RCC 7860 (cell line): Measurements from ENCODE around the gene MPPED1.

Experiments
- DNase-seq: peaks from one replicate; pipeline ENCODE4 v3.0.0-alpha.2; 2015; ENCODE audit warnings: low spot score
- FAIRE-seq: peaks from 2 replicates; lab custom pipeline; 2012; peaks lifted over from hg19 to GRCh38; lab: Jason Lieb, UNC

The MPPED1 gene, protein sequence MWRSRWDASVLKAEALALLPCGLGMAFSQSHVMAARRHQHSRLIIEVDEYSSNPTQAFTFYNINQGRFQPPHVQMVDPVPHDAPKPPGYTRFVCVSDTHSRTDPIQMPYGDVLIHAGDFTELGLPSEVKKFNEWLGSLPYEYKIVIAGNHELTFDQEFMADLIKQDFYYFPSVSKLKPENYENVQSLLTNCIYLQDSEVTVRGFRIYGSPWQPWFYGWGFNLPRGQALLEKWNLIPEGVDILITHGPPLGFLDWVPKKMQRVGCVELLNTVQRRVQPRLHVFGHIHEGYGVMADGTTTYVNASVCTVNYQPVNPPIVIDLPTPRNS

GRCh38 chr22:43411869-43412807, at the start of gene MPPED1:
TSS of gene MPPED1 (plus strand) at chr22:43412014. CDS start at chr22:43424986, 12,972 bp downstream.
- no peak for DNase-seq
- no peak for FAIRE-seq

GRCh38 chr22:43363315-43364168, 48.3 kb upstream of the MPPED1 start:
- DNase-seq, result no peak
- FAIRE-seq, result no peak

DNA sequence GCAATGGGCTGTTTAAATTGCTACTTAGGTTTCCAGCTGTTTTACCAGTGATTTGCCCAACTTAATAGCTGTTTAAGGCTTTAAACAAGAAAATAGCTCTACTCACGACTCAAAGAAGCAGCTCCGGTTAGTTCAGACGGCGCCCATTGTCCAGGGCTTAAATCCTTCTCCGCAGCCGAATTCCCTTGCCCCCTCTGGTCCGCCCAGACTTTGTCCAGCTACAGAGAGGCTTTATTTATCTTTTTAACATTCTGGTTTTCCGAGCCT, 47.7 kb upstream of the MPPED1 start:
- no peak for DNase-seq
- FAIRE-seq, result no peak

DNA sequence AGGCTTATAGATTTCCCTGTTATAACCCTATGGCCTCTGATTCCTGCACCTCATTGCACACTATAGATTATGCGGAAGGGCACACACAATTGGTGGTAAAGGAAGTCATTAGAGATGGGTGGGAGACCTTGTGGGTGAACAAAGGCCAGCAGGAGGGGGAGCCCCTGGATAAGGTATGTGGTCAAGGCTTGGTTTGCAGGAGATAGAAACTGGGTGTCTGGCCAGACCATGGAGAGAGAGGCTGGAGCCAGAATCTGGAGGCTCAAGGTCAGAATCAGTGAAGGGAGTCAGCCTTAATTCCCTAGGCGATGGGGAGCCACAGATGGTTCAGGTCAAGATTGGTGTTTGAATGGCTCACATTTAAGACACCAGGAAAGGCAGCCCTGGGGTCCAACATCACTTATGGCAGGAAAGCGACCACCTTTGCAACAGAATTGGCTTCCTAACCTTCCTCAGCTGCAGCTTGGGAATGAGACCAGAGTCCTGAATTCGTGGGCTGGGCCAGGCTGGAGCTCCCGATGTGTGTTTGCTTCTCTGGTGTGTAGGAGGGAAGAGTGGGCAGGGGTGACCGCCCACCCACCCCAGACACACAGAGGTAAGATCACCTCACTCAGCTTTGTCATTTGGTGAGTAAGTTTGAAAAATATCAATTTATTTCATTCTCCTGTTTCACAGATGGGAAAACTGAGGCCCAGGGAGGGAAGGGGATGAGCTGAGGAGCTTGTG, 45.9 kb upstream of the MPPED1 start:
- DNase-seq (no peak), FAIRE-seq (no peak)

- DNase-seq, result no peak
- no peak for FAIRE-seq
These were observed 41.8 kb upstream of the MPPED1 start for GRCh38 chr22:43370036-43370435.

GRCh38 chr22:43375951-43376455, 35.8 kb upstream of the MPPED1 start:
- no peak for FAIRE-seq

DNA sequence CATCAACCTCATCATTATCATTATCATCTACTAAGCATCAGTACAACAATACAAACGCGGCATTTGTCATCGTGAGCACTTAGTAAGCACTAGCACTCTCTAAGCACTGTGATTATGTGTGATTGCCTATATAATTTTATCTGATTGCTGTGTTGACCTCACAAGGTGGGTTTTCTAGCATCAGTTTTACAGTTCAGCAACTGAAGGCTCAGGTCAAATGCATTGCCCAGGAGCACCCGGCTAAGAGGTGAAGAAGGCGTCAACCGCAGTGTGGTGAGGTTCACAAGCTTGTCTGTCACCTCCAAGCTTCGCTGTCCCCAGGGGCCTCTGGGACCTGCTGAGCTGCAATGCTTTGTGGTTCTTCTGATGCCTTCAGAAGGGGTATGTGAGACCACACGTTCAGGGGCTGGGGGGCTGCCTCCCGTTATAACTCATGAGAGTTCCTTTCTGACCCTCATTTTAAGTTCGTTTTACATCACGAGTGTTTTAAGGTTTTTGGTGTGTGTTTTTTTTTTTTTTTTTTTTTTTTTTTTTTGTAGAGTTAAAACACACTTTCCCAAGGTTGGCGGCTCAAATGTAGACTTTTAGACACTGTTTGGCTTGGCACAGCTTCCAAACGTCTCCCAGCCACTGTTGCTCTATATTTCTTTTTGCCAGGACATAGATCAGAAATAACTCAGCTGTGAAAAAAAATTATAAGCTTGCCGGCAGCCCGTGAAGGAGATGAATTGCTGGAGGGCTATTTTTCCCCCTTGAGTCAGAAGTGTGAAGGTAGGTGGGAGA, 34.9 kb upstream of the MPPED1 start:
- DNase-seq (no peak), FAIRE-seq (no peak)

More at GRCh38 chr22:43375951-43376455, 35.8 kb upstream of the MPPED1 start:
- no peak for DNase-seq

- no peak for FAIRE-seq
- DNase-seq, result no peak
These were observed 34.3 kb upstream of the MPPED1 start for GRCh38 chr22:43377548-43377895.

- DNase-seq (no peak), FAIRE-seq (no peak)
These were observed 33.7 kb upstream of the MPPED1 start for GRCh38 chr22:43377896-43378704.

GRCh38 chr22:43381693-43382092, 30.1 kb upstream of the MPPED1 start:
- DNase-seq (no peak), FAIRE-seq (no peak)

GRCh38 chr22:43384863-43385262, 27.0 kb upstream of the MPPED1 start:
- no peak for FAIRE-seq
- DNase-seq, result no peak

DNA sequence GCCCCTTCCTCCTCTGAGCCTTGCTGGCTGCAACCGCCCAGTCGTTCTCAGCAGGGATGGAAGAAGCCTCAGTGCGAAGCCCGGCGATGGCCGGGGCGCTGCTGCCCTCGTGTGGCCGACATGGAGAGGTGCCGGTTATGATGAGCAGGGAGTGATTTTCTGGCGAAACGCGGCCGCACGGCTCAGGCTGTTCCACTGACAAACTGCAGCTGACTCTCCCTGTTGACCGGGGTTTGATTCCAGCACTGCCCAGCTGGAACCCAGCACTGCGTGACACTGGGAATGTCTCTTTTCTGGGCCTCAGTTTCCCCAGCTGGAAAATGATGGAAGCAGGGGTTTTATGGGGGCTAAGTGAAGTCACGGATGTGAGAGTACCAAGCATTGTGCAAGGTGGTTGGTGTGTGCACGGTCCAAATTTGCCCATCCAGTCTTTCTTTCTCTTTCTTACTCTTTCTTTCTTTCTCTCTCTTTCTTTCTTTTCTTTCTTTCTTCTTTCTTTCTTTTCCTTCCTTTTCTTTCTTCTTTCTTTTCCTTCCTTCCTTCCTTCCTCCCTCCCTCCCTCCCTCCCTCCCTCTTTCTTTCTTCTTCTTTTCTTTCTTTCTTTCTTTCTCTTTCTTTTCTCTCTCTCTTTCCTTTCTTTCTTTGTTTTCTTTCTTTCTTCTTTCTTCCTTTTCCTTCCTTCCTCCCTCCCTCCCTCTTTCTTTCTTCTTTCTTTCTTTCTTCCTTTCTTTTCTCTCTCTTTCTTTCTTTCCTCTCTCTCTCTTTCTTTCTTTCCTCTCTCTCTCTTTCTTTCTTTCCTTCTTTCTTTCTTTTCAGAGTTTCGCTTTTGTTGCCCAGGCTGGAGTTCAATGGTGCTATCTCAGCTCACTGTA, 25.8 kb upstream of the MPPED1 start:
- FAIRE-seq (no peak), DNase-seq (peak; percentile 40)

DNA sequence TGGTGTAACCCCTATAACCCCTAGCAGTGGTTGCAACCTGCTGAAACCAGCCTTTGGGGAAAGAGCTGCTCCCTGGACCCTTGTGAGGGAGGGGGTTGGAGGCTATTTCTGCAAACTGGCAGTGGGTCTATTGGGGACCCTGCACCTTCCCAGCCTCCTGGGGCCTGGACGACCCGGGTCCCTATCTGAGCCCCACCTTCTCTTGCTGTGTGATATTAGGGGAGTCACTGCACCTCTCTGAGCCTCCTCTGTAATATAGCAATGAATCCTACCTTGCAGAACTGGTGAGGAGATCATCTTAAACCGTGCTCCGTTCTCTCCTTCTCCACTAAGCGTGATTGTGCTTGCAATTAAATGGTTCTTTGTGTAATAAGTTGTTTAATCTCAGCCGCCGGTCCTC, 24.0 kb upstream of the MPPED1 start:
- DNase-seq (no peak), FAIRE-seq (no peak)

DNA sequence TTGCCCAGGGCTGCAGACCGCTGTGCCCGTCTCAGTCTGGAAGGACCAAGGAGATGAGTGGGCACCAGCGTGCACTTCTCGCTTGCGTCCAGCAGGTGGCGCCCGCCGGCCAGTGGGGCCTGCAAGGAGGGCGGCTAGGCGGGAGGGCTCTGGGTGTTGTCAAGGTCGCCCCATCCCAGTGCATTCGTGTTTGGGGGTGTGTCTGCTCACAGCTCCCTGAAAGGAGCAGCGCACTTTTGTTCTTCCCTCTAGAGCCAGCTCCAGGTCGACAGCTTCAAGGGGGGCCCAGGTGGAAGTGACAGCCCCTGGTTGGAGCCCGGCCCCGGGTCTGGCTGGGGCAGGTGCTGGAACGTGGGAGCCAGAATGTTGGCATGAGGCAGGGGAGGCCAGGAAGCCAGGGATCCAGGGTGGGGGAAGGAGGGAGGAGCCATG, 23.4 kb upstream of the MPPED1 start:
- FAIRE-seq, result no peak

DNA sequence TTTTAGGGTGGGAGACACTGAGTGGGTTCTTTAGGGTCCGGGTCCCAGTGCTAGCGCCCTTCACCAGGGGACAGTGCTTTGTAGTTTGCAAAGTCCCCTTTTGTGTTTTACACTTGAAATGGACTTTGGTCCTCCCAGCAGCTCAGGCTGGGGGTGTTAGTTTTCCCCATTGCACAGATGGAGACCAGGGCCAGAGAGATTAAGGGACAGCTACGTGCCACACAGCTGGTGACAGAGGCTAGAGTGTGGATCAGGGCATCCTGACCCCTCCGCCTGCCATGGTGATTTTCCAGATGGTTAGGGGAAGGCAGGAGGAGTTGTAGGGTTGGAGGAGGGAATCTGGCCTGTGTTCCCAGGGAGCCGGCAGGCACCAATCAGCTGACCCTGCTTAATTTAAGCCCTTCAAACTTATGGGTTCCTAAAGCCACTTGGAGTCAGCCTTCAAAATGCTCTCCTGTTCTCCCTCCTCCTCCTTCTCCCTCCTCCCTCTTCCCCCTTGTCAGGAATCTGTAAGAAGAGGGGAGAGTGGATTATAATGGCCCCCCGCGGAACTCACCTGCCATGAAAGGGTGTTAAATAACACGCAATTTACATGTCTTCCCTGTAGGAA, 22.5 kb upstream of the MPPED1 start:
- DNase-seq (no peak), FAIRE-seq (no peak)

More for the DNA sequence above, 23.4 kb upstream of the MPPED1 start:
- DNase-seq, result peak; percentile 6

GRCh38 chr22:43390166-43390565, 21.6 kb upstream of the MPPED1 start:
- DNase-seq (no peak), FAIRE-seq (no peak)

GRCh38 chr22:43390872-43391271, 20.9 kb upstream of the MPPED1 start:
- DNase-seq (no peak), FAIRE-seq (no peak)
